ENCODE measurements around the gene LRP2.

- TF ChIP-seq, protein P1, sequence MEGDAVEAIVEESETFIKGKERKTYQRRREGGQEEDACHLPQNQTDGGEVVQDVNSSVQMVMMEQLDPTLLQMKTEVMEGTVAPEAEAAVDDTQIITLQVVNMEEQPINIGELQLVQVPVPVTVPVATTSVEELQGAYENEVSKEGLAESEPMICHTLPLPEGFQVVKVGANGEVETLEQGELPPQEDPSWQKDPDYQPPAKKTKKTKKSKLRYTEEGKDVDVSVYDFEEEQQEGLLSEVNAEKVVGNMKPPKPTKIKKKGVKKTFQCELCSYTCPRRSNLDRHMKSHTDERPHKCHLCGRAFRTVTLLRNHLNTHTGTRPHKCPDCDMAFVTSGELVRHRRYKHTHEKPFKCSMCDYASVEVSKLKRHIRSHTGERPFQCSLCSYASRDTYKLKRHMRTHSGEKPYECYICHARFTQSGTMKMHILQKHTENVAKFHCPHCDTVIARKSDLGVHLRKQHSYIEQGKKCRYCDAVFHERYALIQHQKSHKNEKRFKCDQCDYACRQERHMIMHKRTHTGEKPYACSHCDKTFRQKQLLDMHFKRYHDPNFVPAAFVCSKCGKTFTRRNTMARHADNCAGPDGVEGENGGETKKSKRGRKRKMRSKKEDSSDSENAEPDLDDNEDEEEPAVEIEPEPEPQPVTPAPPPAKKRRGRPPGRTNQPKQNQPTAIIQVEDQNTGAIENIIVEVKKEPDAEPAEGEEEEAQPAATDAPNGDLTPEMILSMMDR (IDR thresholded peaks at IDR 0.05): no peak
- TF ChIP-seq, protein P2, sequence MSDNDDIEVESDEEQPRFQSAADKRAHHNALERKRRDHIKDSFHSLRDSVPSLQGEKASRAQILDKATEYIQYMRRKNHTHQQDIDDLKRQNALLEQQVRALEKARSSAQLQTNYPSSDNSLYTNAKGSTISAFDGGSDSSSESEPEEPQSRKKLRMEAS (IDR thresholded peaks at IDR 0.05; ENCODE audit: low read depth): no peak
- TF ChIP-seq TAF1 (IDR thresholded peaks at IDR 0.05; ENCODE audit: borderline replicate concordance, low read depth, low read length): no peak
- no peak for TF ChIP-seq USF1 (IDR thresholded peaks at IDR 0.05; ENCODE audit: borderline replicate concordance, low read depth)
- no peak for TF ChIP-seq FOXM1 (IDR thresholded peaks at IDR 0.05; ENCODE audit: low read depth)
- TF ChIP-seq, protein P3, sequence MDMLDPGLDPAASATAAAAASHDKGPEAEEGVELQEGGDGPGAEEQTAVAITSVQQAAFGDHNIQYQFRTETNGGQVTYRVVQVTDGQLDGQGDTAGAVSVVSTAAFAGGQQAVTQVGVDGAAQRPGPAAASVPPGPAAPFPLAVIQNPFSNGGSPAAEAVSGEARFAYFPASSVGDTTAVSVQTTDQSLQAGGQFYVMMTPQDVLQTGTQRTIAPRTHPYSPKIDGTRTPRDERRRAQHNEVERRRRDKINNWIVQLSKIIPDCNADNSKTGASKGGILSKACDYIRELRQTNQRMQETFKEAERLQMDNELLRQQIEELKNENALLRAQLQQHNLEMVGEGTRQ (IDR thresholded peaks at IDR 0.05; ENCODE audit: borderline replicate concordance, low read depth, low read length): no peak
- TF ChIP-seq FOSL2 (IDR thresholded peaks at IDR 0.05; ENCODE audit: borderline replicate concordance, low read depth): no peak
- TF ChIP-seq, protein P4, sequence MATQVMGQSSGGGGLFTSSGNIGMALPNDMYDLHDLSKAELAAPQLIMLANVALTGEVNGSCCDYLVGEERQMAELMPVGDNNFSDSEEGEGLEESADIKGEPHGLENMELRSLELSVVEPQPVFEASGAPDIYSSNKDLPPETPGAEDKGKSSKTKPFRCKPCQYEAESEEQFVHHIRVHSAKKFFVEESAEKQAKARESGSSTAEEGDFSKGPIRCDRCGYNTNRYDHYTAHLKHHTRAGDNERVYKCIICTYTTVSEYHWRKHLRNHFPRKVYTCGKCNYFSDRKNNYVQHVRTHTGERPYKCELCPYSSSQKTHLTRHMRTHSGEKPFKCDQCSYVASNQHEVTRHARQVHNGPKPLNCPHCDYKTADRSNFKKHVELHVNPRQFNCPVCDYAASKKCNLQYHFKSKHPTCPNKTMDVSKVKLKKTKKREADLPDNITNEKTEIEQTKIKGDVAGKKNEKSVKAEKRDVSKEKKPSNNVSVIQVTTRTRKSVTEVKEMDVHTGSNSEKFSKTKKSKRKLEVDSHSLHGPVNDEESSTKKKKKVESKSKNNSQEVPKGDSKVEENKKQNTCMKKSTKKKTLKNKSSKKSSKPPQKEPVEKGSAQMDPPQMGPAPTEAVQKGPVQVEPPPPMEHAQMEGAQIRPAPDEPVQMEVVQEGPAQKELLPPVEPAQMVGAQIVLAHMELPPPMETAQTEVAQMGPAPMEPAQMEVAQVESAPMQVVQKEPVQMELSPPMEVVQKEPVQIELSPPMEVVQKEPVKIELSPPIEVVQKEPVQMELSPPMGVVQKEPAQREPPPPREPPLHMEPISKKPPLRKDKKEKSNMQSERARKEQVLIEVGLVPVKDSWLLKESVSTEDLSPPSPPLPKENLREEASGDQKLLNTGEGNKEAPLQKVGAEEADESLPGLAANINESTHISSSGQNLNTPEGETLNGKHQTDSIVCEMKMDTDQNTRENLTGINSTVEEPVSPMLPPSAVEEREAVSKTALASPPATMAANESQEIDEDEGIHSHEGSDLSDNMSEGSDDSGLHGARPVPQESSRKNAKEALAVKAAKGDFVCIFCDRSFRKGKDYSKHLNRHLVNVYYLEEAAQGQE (IDR thresholded peaks at IDR 0.05; ENCODE audit: low read depth, low read length): no peak
Observed at GRCh38 chr2:169330555-169331198, 31.7 kb downstream of the LRP2 start.
